ENCODE data around the gene PRDM11. TPM values are rescaled to one million over a fixed set of nuclear protein-coding genes. Genes with fewer than 3 reads are reported as not detected.

The PRDM11 gene
- total RNA-seq, 1 donor, result 6.5 TPM

DNA sequence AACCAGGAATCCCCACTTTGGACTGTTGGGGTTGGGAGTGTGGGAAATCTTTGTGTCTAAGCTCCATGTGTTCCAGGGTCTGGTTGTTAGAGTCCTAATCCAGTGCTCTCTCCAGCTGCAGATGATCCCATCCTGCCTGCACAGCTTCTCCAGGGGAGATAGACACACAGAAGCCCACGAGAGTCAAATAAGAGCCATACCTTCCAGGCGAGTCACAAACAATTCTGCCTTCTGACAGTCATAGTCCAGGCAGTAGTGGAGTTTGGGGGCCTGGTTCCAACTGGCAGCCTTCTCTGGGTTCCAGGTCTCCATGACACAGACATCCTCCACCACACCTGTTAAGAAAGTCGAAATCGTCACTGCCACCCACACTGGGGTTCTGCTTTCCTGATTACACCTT lies 107.6 kb downstream of the PRDM11 start:
- DNase-seq (ENCODE audit: low read depth), result no peak
- no peak overlapping the region for H3K4me3 ChIP-seq (ENCODE audit: low read depth, low read length)
- TF ChIP-seq, protein P1, sequence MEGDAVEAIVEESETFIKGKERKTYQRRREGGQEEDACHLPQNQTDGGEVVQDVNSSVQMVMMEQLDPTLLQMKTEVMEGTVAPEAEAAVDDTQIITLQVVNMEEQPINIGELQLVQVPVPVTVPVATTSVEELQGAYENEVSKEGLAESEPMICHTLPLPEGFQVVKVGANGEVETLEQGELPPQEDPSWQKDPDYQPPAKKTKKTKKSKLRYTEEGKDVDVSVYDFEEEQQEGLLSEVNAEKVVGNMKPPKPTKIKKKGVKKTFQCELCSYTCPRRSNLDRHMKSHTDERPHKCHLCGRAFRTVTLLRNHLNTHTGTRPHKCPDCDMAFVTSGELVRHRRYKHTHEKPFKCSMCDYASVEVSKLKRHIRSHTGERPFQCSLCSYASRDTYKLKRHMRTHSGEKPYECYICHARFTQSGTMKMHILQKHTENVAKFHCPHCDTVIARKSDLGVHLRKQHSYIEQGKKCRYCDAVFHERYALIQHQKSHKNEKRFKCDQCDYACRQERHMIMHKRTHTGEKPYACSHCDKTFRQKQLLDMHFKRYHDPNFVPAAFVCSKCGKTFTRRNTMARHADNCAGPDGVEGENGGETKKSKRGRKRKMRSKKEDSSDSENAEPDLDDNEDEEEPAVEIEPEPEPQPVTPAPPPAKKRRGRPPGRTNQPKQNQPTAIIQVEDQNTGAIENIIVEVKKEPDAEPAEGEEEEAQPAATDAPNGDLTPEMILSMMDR (IDR thresholded peaks at IDR 0.05; ENCODE audit: insufficient read depth, low read depth, low read length), result no peak

DNA sequence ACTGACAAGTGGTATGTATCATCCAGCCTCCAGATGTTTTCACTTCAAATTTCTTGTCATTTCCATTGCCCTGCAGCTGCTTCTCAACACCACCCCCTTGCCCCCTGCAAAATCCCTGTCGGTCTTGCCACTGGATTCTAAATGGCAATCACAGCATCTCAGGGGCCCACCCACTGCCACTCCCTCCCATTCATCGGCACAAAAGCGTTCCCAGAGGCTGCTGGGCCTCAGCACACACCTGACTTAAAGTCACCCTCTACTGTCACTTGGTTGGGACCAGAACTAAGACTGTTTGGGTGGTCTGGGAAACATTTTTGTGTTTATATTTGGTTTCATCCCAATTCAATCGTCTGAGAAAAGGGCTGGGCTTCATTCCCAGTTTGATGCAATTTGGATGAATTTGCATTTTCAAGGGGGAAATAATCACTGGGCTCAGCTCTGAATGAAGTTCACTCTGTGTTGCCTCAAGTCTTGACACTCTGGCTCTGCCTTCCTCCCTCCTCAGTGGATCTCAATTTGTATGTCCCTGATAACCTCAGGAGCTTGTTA lies 112.6 kb downstream of the PRDM11 start:
- TF ChIP-seq, protein P1 (IDR thresholded peaks at IDR 0.05; ENCODE audit: insufficient read depth, low read depth, low read length), result no peak
- no peak overlapping the region for H3K4me3 ChIP-seq (ENCODE audit: low read depth, low read length)
- DNase-seq (ENCODE audit: low read depth), result no peak

DNA sequence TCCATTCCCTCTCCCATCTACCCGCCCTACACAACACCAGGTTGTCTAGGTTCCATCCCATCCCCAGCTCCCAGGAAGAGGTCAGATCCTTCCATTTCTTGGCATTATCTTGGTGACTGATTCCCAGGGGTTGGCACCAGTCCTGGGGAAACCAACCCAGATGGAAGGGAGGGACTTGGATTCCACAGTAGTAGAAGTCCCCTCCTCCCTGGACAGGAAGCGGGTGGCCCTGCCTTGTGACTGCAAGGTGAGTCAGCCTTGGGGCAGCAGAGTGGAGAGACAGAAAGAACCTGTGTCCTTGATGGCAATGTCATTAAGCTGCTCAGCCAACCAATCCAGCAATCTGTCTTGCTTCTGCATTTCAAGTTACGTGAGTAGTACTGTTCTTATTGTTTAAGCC lies 113.2 kb downstream of the PRDM11 start:
- DNase-seq (ENCODE audit: low read depth), result no peak
- TF ChIP-seq, protein P1 (IDR thresholded peaks at IDR 0.05; ENCODE audit: insufficient read depth, low read depth, low read length), result no peak
- H3K4me3 ChIP-seq (ENCODE audit: low read depth, low read length), result no peak overlapping the region

DNA sequence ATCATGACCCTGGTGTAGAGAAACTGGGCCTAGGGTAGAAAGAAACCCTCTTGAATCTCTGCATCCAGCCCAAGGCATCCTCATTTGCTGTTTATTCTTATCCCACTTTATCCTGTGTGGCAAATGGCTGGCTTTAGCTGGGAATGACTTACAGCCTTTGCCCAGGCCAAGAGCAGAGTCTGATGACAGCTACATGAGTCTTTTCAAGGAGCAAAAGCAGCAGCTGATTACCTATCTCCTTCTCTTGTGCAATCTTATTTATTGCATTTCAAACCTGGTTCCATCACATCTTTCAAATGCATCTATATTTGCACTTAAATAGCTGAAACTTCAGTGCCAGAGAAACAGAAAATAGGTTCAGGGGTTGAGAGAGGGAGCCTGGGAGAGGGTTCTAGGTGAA lies 113.6 kb downstream of the PRDM11 start:
- no peak overlapping the region for H3K4me3 ChIP-seq (ENCODE audit: low read depth, low read length)
- no peak for DNase-seq (ENCODE audit: low read depth)
- TF ChIP-seq, protein P1 (IDR thresholded peaks at IDR 0.05; ENCODE audit: insufficient read depth, low read depth, low read length), result no peak

DNA sequence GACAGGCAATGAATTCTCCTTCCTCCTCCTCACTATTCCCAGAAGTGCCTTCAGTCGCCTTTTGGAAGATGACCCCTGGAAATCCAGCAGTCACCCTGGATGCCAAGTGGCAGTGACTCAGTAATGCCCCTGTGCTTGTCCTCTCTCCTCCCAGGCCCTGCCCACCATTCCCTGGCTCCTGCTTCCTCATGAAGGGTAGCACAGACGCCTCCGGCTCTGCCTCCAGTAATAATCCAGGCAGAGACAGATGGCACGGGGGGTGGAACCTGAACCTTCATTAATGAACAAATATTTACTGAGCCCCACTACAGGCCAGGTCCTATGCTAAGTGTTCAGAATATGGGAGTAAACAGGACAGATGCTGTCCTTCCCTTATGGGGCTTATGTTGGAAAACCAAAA lies 116.5 kb downstream of the PRDM11 start:
- no peak for DNase-seq (ENCODE audit: low read depth)
- H3K4me3 ChIP-seq (ENCODE audit: low read depth, low read length), result no peak overlapping the region
- TF ChIP-seq, protein P1 (IDR thresholded peaks at IDR 0.05; ENCODE audit: insufficient read depth, low read depth, low read length), result no peak

DNA sequence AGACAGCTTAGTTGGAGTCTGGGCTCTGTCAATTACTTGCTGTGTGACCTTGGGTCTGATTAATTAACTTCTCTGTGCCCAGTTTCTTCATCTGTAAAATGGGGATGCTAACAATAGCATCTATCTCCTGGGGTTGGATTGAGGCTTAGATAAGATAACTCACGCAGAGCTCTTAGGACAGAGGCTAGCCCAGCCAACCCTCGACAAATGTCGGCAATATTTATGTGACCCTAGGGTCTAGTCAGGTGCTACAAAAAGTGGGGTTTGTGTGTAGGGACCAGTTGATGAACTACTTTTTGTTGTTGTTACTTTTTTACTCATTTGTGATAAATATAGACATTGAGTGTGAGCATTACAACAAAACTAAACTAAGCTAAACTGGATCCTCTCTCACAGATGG lies 117.3 kb downstream of the PRDM11 start:
- TF ChIP-seq, protein P1 (IDR thresholded peaks at IDR 0.05; ENCODE audit: insufficient read depth, low read depth, low read length), result no peak
- DNase-seq (ENCODE audit: low read depth), result no peak

More for the DNA sequence above, 117.3 kb downstream of the PRDM11 start:
- no peak overlapping the region for H3K4me3 ChIP-seq (ENCODE audit: low read depth, low read length)
